ENCODE measurements around the gene C1orf74.
"Not testable (repeated sequence)": the region's sequence is repeated elsewhere in the genome, so short reads cannot be mapped to it uniquely, and the experiment has no call there.

C1orf74 gene

DNA sequence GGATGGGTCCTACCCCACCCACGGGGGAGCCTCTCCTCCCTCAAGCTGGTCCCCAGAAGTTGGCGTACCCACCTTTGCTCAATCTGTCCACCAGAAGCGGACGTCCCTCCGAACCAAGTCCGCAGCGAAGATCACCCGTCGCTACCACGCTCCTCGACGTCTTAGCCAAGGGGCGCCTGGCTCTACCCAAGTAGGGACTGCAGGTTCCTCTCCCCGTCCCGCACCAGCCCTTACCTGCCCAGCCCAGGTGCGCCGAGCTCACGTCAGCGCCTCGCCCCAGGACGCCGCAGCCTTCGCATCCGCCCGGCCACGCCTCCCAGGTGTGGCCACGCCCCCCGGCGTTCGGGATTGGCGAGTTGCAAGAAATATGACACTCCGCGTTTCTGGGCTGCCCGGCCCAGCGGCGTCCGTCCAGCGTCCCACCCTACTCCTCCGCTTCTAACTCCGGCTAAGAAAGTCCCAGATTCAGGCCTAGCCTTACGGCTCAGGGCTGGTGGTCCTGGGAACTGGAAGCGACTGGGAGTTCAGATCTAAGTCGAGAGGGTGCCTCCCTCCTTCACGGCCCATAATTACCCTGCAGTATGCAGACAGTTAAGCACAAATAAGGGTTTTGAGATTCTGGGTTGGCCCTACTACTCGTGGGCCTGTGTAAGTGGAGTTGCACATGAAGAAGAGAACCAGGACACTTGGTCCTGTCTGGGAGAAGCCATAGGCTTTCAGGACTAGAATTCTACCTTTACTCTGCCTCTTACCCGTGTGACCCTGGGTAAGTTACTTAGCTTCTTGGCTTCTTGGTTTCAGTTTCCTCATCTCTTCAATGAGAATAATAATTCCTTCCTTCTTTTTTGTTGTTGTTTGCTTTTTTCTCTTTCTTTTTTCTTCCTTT lies 21.8 kb upstream of the C1orf74 start, which contains the start of gene IRF6:
IRF6 (minus strand) TSS at position 268 of the 886 bp plus-strand sequence. CDS start 4,729 bp downstream, outside the sequence.
- peak; percentile 51 for DNase-seq (ENCODE audit: low read depth)

DNA sequence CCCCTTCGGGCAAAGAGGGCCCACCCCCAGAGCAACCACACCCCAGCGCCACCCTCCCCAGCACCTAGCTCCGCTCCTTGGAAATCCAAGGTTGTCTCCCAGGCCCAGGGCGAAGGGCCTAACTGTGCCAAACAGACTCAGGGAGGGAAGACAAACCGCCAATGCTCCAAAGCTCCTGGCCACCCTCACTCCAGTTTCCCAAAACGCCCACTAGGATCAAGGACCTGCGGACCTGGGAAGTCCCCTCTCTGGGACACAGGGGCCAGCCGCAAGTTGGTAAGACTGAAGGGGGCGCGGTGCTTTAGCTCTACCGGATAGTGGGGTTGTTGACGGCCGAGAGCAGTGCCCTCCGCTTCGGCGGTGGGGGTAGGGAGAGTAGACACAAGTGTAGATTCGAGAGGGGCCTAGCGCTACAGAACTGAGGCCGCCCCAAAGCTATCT lies 21.0 kb upstream of the C1orf74 start:
- DNase-seq (ENCODE audit: low read depth), result no peak

DNA sequence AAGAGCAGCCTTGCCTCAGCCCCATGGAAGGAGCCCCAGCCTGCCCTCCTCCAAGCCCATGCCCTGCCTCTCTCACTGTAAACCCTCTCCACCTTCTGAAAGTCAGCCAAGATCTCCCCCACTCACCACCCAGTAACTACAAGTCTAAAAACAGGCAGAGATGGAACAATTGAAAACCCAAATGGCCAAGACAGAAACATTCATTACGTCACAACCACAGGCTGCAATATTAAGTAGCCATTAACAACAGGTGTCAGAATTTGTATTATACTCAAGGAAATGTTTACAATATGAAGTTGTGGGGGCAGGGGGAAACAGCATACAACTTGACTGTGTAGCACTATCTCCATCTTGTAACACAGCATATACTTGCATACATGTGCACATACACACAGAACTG lies 19.2 kb upstream of the C1orf74 start:
- DNase-seq (ENCODE audit: low read depth), result no peak

DNA sequence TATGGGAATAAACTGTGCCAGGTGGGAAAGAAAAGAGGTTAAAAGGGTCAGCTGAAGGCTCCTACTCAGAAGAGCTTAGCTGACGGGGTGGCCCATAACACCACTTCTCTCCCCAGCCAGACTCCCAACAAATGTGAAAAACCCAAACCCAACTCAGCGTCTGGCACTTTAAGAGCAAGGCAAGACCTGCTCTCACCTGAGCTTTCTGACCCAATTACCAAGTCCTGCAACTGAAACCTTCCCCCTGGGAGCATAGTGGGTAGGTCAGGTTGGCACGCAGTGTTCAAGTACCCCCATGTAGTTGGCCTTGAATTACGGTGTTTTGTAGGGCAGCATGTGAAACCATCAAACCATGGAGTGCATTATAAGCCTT lies 18.4 kb upstream of the C1orf74 start:
- no peak for DNase-seq (ENCODE audit: low read depth)

DNA sequence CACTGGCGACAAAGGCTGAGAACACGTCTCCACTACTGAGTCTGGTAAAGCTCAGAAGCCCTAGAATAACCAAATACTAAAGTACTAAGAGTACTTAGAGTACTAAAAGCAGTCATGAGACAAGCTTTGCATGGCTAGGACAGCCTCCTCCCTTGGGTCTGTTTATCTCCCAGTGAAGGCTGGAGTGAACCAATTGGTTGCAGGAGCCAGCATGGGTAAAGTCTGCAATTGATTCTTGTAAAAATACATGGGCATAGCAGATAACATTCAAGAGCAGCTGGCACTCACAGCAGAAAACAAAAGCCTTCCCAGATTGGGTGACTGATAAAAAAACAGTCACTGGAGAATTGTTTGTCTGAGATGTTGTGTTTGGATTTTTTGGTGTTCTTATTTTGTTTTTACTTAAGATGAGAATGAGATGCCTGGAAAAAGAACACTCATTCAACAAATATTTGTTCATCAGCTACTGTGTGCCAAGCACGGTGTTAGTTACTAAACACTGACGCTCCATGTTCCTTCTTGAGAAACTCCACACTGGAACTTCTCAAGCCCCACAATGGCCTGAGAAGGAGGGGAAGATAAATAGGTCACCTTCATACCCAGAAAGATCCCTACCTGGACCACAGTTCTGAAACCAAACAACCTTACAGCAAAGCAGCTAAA lies 17.9 kb upstream of the C1orf74 start:
- DNase-seq (ENCODE audit: low read depth), result no peak

DNA sequence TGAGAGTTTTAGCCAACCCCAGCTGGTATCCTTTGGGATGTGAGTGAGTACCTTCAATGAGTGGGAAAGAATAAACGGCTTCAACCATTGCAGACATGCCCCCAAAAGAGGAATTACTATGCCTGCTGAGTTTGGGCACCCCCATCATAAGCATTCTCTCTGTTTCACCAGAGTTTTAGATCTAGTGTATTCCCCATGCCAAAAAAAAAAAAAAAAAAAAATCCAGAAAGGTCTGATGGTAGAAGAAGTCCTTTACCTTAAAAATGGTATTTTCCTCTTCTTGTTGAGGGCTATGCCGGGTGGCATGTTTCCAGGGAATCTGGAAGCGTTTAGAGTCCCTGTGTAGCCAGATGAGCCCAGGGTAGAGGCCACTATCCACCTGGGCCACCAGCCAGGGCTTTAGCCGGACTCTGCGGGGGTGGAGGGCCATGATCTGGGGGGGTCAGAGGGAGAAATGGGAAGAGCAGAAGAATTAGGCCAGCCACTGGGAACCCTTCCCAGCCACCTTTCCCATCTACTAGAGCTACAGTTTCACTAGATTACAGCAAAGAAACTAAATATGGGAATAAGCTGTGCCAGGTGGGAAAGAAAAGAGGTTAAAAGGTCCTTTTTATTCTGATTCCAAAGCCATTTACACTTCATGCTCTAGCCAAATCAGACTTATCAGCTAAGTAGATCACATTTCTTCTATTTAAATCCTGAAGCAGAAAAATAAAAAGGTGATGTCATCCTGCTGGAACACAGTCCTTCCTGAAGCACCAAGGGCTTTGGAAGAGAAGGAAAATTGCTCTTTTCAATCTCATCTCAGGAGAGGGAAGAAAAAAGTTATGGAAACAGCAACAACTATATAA lies 16.9 kb upstream of the C1orf74 start:
- no peak for DNase-seq (ENCODE audit: low read depth)

DNA sequence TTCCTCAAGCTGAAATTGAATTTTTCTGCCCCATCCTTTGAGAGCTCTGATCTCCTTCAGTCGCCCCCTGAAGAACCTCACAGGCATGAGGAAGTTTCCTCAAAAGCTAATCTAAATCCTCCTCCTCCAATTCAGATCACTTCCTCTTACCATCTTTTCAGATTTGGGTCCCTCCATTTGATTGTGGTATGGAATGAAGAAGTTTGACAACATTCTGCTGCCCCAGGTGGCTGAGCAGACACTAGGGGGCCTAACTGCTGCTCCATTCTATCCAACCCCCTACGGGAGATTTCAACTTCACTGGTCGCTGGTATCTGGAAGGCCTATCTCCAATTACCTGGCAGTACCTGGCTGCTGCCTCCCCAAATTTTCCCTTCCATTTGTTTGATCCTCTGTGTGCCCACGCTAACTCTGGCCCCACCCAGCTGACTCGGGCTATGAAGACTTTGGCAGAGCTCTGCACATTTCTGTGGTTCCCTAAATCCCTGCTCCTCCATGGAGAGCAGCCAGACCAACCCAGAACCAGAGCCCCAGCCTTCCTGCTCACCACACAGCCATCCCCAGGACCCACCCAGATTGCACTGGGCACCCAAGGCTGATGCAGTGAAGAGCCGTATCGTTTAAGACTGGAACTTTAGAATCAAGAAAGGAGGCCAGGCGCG lies 13.8 kb upstream of the C1orf74 start:
- no peak for DNase-seq (ENCODE audit: low read depth)

DNA sequence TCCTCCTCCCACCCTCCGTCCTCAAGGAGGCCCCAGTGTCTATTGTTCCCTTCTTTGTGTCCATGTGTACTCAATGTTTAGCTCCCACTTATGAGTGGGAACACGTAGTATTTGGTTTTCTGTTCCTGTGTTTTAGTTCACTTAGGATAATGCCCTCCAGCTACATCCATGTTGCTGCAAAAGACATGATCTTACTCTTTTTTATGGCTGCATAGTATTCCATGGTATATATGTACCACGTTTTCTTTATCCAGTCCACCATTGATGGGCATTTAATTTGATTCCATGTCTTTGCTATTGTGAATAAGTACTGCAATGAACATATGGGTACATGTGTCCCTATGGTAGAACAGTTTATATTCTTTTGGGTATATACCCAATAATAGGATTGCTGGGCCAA lies 9.4 kb upstream of the C1orf74 start:
- not testable (repeated sequence) for DNase-seq (ENCODE audit: low read depth)

DNA sequence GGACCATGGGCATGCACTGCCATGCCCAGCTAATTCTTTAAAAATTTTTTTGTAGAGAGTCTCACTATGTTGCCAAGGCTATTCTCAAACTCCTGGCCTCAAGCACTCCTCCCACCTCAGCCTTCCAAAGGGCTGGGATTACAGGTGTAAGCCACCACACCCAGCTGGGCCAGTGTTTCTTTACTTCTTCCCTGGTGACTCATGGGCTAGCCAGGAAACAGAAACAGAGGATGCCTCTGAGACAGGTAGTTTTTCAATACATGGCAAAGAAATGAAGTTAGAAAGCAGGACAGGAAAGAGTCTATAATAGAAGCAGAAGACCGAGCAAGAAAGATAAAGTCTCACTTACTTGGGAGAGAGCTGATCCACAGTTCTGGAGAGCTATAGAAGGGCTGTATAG lies 7.6 kb upstream of the C1orf74 start:
- no peak for DNase-seq (ENCODE audit: low read depth)

DNA sequence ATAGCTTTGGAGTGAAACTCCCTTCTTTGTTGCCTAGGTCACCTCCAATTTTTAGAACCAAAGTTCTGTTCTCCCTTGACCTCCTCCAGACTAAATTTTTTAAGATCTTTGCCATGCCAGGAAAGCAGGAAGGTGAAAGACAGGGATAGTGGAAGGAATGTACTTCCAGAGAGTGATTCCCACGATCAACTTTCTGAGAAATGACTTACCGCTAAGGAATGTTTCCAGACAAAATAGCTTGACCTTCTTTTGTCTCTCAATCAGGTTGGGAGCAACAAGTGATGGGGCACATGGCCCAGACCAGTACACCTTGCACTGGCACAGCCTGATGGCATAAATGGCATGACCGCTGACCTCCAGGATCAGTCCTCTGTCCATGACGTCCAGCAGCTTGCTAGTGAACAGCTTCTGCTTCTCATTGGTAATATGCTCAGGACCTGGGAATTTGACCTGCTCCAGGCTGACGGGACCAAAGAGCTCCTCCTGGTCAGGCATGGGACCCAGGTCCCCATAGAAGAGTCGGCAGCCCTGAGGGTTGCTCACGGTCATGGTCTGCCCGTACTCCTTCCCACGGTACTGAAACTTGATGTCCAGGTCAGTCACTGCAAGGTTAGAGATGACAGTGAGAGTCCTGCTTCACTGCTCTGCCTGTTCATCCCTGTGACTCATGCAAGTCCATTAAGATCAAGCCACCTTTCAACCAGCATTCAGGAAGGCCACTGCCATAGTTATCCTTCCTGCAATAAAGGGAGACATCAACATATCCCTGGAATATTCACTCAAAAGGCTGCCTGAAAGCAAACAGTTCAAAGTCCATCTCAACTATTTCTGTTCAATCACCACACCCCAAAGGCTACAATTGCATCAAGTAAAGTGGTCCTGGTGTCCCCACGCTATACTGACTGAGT lies 6.2 kb upstream of the C1orf74 start:
- no peak for DNase-seq (ENCODE audit: low read depth)

DNA sequence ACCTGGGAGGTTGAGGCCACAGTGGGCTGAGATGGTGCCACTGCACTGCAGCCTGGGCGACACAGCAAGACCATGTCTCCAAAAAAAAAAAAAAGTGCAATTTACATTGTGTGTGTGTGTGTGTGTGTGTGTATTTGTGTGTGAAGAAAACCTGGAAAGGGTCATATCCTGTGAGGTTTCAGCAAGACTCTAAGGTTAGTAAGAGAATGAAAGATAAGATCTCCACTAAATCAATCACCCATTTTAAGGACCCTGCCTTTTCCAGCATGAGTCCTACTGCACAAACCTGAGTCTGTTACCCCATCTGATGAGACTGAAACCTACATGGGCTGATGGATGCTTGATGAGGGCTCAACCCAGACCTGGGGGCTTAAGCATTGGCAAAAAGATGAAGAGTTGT lies 4.9 kb upstream of the C1orf74 start:
- no peak for DNase-seq (ENCODE audit: low read depth)

DNA sequence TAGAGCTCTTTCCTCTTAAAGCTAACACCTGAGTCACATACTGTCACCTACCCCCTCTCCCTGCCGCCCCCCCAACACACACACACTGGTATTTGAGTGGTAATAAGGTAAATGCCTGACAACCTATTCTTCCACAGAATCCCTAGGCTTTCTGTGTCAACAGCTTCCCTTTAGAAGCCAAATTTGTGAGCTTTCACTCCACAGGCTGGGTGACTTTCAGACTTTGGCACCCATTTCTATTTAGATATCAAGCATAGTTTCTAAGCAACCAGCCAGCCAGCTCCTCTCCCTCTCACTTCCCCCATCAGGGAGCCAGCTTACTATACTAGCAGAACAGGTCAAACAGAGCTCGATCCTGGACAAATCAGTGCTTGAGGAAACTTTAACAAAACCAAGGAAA lies 3.2 kb upstream of the C1orf74 start:
- DNase-seq (ENCODE audit: low read depth), result no peak

DNA sequence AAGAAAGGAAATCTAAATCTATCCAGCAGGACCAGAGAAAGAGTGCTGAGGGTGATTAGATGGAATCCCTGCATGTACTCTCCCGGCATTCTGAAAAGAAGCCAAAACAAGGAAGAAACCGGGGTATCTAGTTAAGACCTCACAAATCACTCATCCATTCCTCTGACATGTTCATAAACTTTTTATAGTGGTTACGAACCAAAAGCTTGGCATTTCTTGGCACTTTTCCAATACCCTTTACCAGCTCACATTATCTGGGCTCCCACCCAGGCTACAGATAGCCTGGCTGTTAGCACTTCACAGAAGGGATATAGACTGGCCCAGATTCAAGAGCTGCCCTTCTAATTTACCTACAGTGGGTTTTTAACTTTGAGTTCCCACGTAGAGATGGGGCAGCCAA lies 1.8 kb upstream of the C1orf74 start:
- DNase-seq (ENCODE audit: low read depth), result no peak

DNA sequence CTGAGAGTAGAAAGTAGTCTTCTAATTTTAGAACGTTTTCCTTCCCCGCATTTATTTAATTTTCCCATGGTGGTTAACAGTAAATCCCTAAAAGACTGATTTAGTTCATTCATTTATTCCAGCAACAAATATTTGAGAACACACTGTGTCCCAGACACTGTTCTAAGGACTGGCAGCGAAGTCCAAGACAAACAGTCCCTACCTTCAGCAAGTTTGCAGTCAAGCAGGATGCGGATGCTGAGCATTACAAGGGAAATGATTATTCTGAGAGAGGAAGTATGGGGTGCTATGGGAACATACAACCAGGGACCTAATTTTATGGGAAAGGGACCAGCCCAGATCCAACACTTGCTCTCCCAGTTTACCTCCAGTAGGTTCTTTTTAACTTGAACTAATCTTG lies 1.2 kb upstream of the C1orf74 start:
- DNase-seq (ENCODE audit: low read depth), result no peak

DNA sequence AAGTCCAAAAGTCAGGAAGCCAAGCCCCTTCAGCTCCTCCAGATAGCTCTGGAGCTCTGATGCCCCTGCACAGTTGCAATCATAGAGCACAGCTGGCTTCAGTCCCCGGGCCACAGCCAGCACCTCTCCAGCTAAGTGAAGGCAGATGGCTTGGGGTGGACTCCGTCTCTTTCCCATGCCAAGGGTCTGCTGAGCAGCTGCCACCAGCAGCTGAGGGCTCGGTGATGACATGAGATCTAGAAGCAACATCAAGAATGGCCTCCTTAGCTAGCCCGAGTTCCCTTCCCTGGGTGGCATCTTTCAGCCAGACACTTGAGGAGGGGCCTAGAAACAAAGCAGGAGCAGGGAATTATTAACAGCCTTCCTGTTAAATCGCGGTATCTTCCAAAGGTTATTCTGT lies 973 bp downstream of the C1orf74 start:
- no peak for DNase-seq (ENCODE audit: low read depth)

DNA sequence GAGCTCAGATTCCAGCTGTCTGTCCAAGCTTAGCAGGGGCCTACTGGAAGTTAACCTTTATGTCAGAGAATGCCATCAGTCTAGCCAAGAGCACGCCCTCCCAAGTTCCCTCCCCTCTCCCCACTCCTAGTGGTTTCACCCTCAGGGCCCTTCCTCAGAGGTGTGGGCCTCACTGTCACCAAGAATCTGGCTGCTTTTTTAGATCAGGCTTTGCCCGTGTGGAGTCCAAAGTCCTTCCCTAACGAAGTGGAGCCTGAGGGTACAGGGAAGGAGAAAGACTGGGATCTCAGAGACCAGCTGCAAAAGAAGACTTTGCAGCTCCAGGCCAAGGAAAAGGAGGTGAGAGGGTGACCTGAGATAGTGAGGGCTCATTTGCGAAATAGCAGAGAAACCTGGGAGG lies 4.1 kb downstream of the C1orf74 start:
- no peak for DNase-seq (ENCODE audit: low read depth)

DNA sequence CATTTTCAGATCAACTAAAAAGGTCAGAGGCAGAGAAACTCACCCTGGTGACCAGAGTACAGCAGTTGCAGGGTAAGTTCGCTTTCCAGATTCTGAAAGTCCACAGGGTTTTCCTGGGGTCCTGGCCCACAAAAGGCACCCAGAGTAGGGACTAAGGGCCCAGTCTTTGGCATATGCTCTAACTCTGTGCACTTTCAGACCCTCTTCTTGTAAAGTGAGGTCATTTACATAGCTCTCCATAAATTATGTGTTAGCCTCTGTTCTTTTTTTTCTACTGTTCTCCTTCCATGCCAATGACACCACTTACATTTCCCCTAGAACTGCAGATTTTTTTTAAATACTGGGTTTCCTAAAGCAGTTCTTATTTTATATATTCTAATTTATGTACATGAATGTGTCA lies 6.3 kb downstream of the C1orf74 start:
- DNase-seq (ENCODE audit: low read depth), result no peak

DNA sequence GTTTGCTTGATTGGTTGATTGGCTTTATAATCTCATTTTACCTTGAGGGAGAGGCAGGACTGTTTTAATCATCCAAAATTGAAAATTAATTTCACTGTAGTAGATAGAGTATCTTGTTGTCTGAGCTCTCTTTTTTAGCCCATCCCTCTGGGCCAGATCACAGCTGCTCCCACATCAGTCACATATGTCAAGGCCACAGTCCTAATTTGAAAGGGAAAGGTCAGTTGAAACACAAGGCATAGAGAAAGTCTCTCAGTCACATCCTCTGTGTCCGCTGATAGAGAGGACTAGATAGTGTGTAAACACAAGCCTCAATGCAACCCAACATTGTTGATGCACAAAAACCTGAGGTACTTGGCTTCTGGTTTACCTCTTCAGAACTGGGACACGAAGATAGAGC lies 6.8 kb downstream of the C1orf74 start:
- no peak for DNase-seq (ENCODE audit: low read depth)

DNA sequence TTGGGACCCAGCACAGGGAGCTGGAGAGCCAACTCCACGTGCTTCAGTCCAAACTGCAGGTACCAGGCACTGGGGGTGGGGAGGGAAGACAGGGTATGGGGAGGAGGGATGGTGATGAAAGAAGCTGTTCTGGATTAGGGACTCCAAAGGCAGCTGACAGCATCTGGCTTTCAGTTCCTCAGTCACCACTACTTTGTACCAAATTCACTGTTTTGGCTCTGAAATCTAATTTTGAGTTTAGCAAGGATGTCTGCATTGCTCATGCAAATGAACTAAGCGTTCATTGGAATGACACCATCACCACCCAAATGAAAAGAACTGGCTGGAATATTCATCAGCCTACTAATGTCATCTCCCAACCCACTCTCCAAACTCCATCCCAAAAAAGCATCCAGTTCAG lies 8.7 kb downstream of the C1orf74 start:
- DNase-seq (ENCODE audit: low read depth), result no peak

DNA sequence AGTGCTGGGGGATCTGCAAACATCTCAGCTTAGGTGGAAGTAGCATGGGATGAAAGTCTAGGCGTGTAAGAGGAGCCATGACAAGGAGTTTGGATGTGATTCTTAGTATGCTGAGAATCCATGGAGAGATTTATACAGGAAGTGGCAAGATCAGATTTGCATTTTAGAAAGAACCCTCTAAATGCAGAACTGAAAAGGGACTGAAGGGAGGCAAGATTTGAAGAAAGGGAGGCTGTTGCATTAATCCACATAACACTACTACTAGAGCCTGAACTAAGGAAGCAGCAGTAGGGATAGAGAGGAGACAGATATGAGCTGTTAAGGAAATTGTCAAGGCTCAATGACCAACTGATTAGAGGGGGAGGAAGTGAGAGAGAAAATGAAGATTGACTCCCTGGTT lies 9.8 kb downstream of the C1orf74 start:
- DNase-seq (ENCODE audit: low read depth), result no peak

DNA sequence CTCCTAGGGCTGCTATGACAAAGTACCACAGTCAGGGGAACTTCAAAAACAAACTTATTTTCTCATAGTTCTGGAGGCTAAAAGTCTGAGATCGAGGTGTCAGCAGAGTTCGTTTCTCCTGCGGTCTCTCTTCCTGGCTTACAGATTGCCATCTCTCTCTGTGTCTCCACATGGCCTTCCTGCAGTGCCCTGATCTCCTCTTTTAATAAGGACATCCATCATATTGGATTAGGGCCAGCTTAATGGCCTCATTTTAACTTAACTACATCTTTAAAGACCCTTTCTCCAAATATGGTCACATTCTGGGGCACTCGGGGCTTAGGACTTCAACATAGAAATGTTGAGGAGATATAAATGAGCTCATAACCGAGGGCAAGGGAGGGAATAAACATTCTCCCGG lies 12.2 kb downstream of the C1orf74 start:
- DNase-seq (ENCODE audit: low read depth), result no peak
